H1 (cell line): Measurements from ENCODE around the gene NRP2. TPM values are rescaled to one million over a fixed set of nuclear protein-coding genes. Genes with fewer than 3 reads are reported as not detected.

Source experiments
- CTCF ChIA-PET: fragments of 300-600 bp; sonication (Branson Sonifier 250); formaldehyde crosslinking; loops from one replicate; lab custom pipeline; 2021; ENCODE audit not compliant: partially characterized antibody; lab: Charles Lee
- POLR2A ChIA-PET: fragments of 300-600 bp; sonication (Branson Sonifier 250); formaldehyde crosslinking; loops from one replicate; lab custom pipeline; 2021; ENCODE audit warnings: inconsistent platforms; ENCODE audit not compliant: partially characterized antibody; lab: Charles Lee
- DNase-seq, 2 experiments: peaks; one replicate each; pipeline versions ENCODE4 v3.0.0 to v3.0.0-alpha.2; 2010 to 2022; ENCODE audit warnings: low spot score in 2 of 2, low read depth in 1 of 2, mixed read lengths in 1 of 2
- FAIRE-seq: peaks from 2 replicates; lab custom pipeline; 2011; peaks lifted over from hg19 to GRCh38; lab: Jason Lieb, UNC
- H2AFZ ChIP-seq: 2 replicates; pipeline ENCODE4 v1.8.1; 2012; ENCODE audit warnings: low read length, inconsistent platforms
- H2AK5ac ChIP-seq: 2 replicates; pipeline ENCODE4 v1.6.1; 2013; ENCODE audit warnings: low read depth, low read length
- H2BK120ac ChIP-seq: replicated peaks from 2 replicates; pipeline ENCODE3; 2013; ENCODE audit warnings: low read depth, low read length, inconsistent platforms
- H2BK12ac ChIP-seq: 2 replicates; pipeline ENCODE4 v1.6.1; 2013; ENCODE audit warnings: low read depth, low read length
- H2BK15ac ChIP-seq: 2 replicates; pipeline ENCODE4 v1.6.1; 2013; ENCODE audit warnings: low read length
- H2BK20ac ChIP-seq: 2 replicates; pipeline ENCODE4 v1.6.1; 2013; ENCODE audit warnings: low read length
- H2BK5ac ChIP-seq: 2 replicates; pipeline ENCODE4 v1.6.1; 2013; ENCODE audit warnings: low read depth, low read length
- H3K14ac ChIP-seq: 2 replicates; pipeline ENCODE4 v1.6.1; 2013; ENCODE audit warnings: inconsistent platforms; ENCODE audit not compliant: insufficient read length
- H3K18ac ChIP-seq: 2 replicates; pipeline ENCODE4 v1.6.1; 2013; ENCODE audit warnings: low read length; ENCODE audit errors: extremely low read depth
- H3K23ac ChIP-seq: 2 replicates; pipeline ENCODE4 v1.6.1; 2013; ENCODE audit warnings: inconsistent platforms; ENCODE audit not compliant: insufficient read length
- H3K23me2 ChIP-seq: 2 replicates; pipeline ENCODE4 v1.6.1; 2013; ENCODE audit warnings: low read depth, low read length
- H3K27ac ChIP-seq: 2 replicates; pipeline ENCODE4 v1.6.1; 2011; ENCODE audit warnings: low read depth, low read length, inconsistent platforms
- H3K27me3 ChIP-seq, 4 experiments: replicated peaks in 1 of 4; 1 replicate in 1 of 4; 2 replicates in 3 of 4; pipeline versions ENCODE4 v1.6.1 to v1.8.1; 2011 to 2013; ENCODE audit warnings: low read length in 3 of 4, mild to moderate bottlenecking in 3 of 4, inconsistent platforms in 2 of 4, mixed read lengths in 2 of 4, moderate library complexity in 1 of 4; ENCODE audit not compliant: control insufficient read depth in 3 of 4, insufficient read depth in 3 of 4; ENCODE audit errors: extremely low read depth in 1 of 4
- H3K36me3 ChIP-seq, 4 experiments: 2 replicates each; pipeline versions ENCODE4 v1.6.1 to v1.8.1; 2011 to 2013; ENCODE audit warnings: mild to moderate bottlenecking in 4 of 4, low read length in 3 of 4, moderate library complexity in 2 of 4, control low read depth in 1 of 4, inconsistent platforms in 1 of 4; ENCODE audit not compliant: insufficient read depth in 4 of 4, control insufficient read depth in 2 of 4
- H3K4ac ChIP-seq: replicated peaks from 2 replicates; pipeline ENCODE3; 2013; ENCODE audit warnings: low read length, low read depth, mixed read lengths, inconsistent platforms; ENCODE audit not compliant: insufficient read length
- H3K4me1 ChIP-seq, 4 experiments: replicated peaks in 1 of 4; 1 replicate in 1 of 4; 2 replicates in 3 of 4; pipeline versions ENCODE4 v1.6.1 to v1.8.1; 2011 to 2013; ENCODE audit warnings: low read length in 3 of 4, inconsistent platforms in 2 of 4, mixed read lengths in 1 of 4; ENCODE audit not compliant: insufficient read depth in 4 of 4, control insufficient read depth in 3 of 4
- H3K4me2 ChIP-seq, 2 experiments: 2 replicates each; pipeline versions ENCODE4 v1.6.1 to v1.8.1; 2011 to 2013; ENCODE audit warnings: low read depth in 2 of 2, low read length in 2 of 2, control low read depth in 1 of 2, inconsistent platforms in 1 of 2, mild to moderate bottlenecking in 1 of 2; ENCODE audit not compliant: insufficient read depth in 1 of 2
- H3K4me3 ChIP-seq, 4 experiments: fragments of 200-600, 300-600 bp in 1 of 4; sonication (generic), shearing (Covaris generic), sonication (Bioruptor Twin) in 1 of 4; 2 replicates each; pipeline versions ENCODE4 v1.5.1 to v1.8.1; 2011 to 2016; ENCODE audit warnings: low read length in 4 of 4, low read depth in 3 of 4, control low read depth in 2 of 4, inconsistent platforms in 2 of 4, mild to moderate bottlenecking in 2 of 4, mixed read lengths in 1 of 4, moderate library complexity in 1 of 4; ENCODE audit not compliant: insufficient read depth in 2 of 4; ENCODE audit errors: extremely low read depth in 1 of 4
- H3K56ac ChIP-seq: replicated peaks from 2 replicates; pipeline ENCODE3; 2013; ENCODE audit warnings: low read depth, mild to moderate bottlenecking, mixed read lengths, low read length, inconsistent platforms; ENCODE audit not compliant: insufficient read length
- H3K79me1 ChIP-seq: 2 replicates; pipeline ENCODE4 v1.6.1; 2013; ENCODE audit warnings: low read depth, low read length, control low read depth
- H3K79me2 ChIP-seq, 2 experiments: 2 replicates each; pipeline versions ENCODE4 v1.6.1 to v1.8.1; 2012 to 2013; ENCODE audit warnings: low read length in 2 of 2, mild to moderate bottlenecking in 2 of 2, inconsistent platforms in 1 of 2; ENCODE audit not compliant: insufficient read depth in 2 of 2, control insufficient read depth in 1 of 2
- H3K9ac ChIP-seq, 4 experiments: replicated peaks in 1 of 4; 1 replicate in 1 of 4; 2 replicates in 3 of 4; pipeline versions ENCODE4 v1.6.1 to v1.8.1; 2011 to 2013; ENCODE audit warnings: low read depth in 3 of 4, low read length in 3 of 4, control low read depth in 2 of 4, mild to moderate bottlenecking in 2 of 4, moderate library complexity in 2 of 4, inconsistent platforms in 1 of 4; ENCODE audit errors: extremely low read depth in 1 of 4
- H3K9me3 ChIP-seq, 2 experiments: 2 replicates each; pipeline versions ENCODE4 v1.6.1 to v1.8.1; 2012 to 2013; ENCODE audit warnings: mild to moderate bottlenecking in 2 of 2, moderate library complexity in 2 of 2, control low read depth in 1 of 2, inconsistent platforms in 1 of 2, low read depth in 1 of 2, low read length in 1 of 2, mixed read lengths in 1 of 2; ENCODE audit not compliant: insufficient read depth in 2 of 2
- H4K20me1 ChIP-seq, 2 experiments: replicated peaks in 1 of 2; 2 replicates each; pipeline versions ENCODE3 to v1.8.1; 2011 to 2013; ENCODE audit warnings: inconsistent platforms in 2 of 2, low read length in 2 of 2, mild to moderate bottlenecking in 1 of 2; ENCODE audit not compliant: insufficient read depth in 2 of 2, control insufficient read depth in 1 of 2
- H4K5ac ChIP-seq: 2 replicates; pipeline ENCODE4 v1.6.1; 2013; ENCODE audit warnings: low read length, low read depth, mixed read lengths, inconsistent platforms; ENCODE audit not compliant: insufficient read length
- H4K8ac ChIP-seq: 2 replicates; pipeline ENCODE4 v1.8.0; 2013; ENCODE audit warnings: mild to moderate bottlenecking, moderate library complexity, low read length, inconsistent platforms; ENCODE audit not compliant: insufficient read depth; ENCODE audit errors: extremely low read depth
- H4K91ac ChIP-seq: replicated peaks from 2 replicates; pipeline ENCODE3; 2013; ENCODE audit warnings: low read length, mixed read lengths, inconsistent platforms; ENCODE audit not compliant: insufficient read length
- ASH2L ChIP-seq: fragments of 200-600, 300-600 bp; sonication (generic); IDR thresholded peaks from one replicate; pipeline ENCODE4 v1.7.1; 2017; ENCODE audit warnings: low read length
- BCL11A ChIP-seq, 2 experiments: IDR thresholded peaks; one replicate each; pipeline ENCODE4 v1.6.1; 2011; ENCODE audit warnings: low read depth in 2 of 2, low read length in 2 of 2, mild to moderate bottlenecking in 2 of 2
- CBX5 ChIP-seq: fragments of 300-800, 300-1000 bp; sonication (generic); IDR thresholded peaks from 2 replicates; pipeline ENCODE4 v1.7.1; 2016; ENCODE audit warnings: antibody characterized with exemption, low read length, low read depth
- CEBPB ChIP-seq: IDR thresholded peaks from 2 replicates; pipeline ENCODE4 v1.6.1; 2012; ENCODE audit warnings: low read depth, low read length
- GTF2F1 ChIP-seq: IDR thresholded peaks from 2 replicates; pipeline ENCODE4 v1.6.1; 2012; ENCODE audit warnings: low read depth, low read length, improper control_type of control experiment, borderline replicate concordance
- KDM4A ChIP-seq: IDR thresholded peaks from one replicate; pipeline ENCODE4 v1.7.1; 2012; ENCODE audit warnings: low read depth, mild to moderate bottlenecking, moderate library complexity, low read length, inconsistent platforms; ENCODE audit not compliant: severe bottlenecking
- MAX ChIP-seq: IDR thresholded peaks from 2 replicates; pipeline ENCODE4 v1.6.1; 2012; ENCODE audit warnings: inconsistent platforms
- POU5F1 ChIP-seq: IDR thresholded peaks from 2 replicates; pipeline ENCODE4 v1.6.1; 2011; ENCODE audit warnings: low read depth, mild to moderate bottlenecking, low read length, moderate library complexity
- SAP30 ChIP-seq: fragments of 300-600 bp; sonication (generic); IDR thresholded peaks from 2 replicates; pipeline ENCODE4 v1.7.1; 2012; ENCODE audit warnings: low read length, moderate library complexity, mild to moderate bottlenecking, inconsistent platforms; ENCODE audit not compliant: insufficient read depth, insufficient replicate concordance
- SRF ChIP-seq: IDR thresholded peaks from 2 replicates; pipeline ENCODE4 v1.6.1; 2011; ENCODE audit warnings: mild to moderate bottlenecking, low read depth, low read length, moderate library complexity
- TAF1 ChIP-seq: IDR thresholded peaks from 2 replicates; pipeline ENCODE4 v1.6.1; 2011; ENCODE audit warnings: mild to moderate bottlenecking, low read depth, low read length
- YY1 ChIP-seq: IDR thresholded peaks from 2 replicates; pipeline ENCODE4 v1.6.1; 2011; ENCODE audit warnings: low read depth, mild to moderate bottlenecking, low read length
- WGBS, 2 experiments: shearing (Covaris generic) in 1 of 2; methylation state at CpG; one replicate each; pipeline versions ENCODE4 v1.1.6 to v1.1.7; 2013 to 2015; ENCODE audit warnings: low lambda C conversion rate in 2 of 2, mixed read lengths in 2 of 2, inconsistent platforms in 1 of 2, low coverage in 1 of 2, missing lambda C conversion rate in 1 of 2; ENCODE audit not compliant: insufficient replicate concordance in 2 of 2, insufficient coverage in 1 of 2, insufficient read length in 1 of 2; ENCODE audit errors: extremely low coverage in 1 of 2, missing lambda C conversion rate in 1 of 2; 5-methylcytosine and 5-hydroxymethylcytosine counted together
- polyA plus RNA-seq, 7 experiments: library from polyadenylated mRNA; depleted of rRNA in 3 of 7; stranded (reverse) in 5 of 7; unstranded in 2 of 7; fragments of >200 nt in 5 of 7; fragments of 200-250 nt in 2 of 7; gene quantifications; 1 replicate in 5 of 7; 2 replicates in 1 of 7; 4 replicates in 1 of 7; pipeline versions ENCODE4 v1.2.1 to v1.2.3, GENCODE V29; 2011 to 2013; ENCODE audit warnings: missing spikeins in 2 of 7, mixed read lengths in 2 of 7
- total RNA-seq: library from RNA; stranded (reverse); fragmentation: NEBNext Ultra II Directional; extraction: Animal tissue kit (Norgen Biotek cat#: 25700); gene quantifications from 2 replicates; pipeline ENCODE4 v1.2.1, GENCODE V29; 2021
- TF ChIP-seq, protein P1 (sequence below): IDR thresholded peaks from 2 replicates; pipeline ENCODE4 v1.6.1; 2011; ENCODE audit warnings: low read depth, mild to moderate bottlenecking, low read length; ENCODE audit not compliant: insufficient read depth

The NRP2 gene
- total and polyA plus RNA-seq, 2 of the 8 experiments (the other 6 are each of a cell fraction or from before 2014, with no cell fraction given) = 32.0 to 37.8 TPM

- no peak overlapping the region for H2BK120ac ChIP-seq
- no peak overlapping the region for H2BK15ac ChIP-seq
- peaks cover 3 to 16% (median 12%) of the 10 kb centered on the region in 4 experiments; a peak in 6 of 8 replicates for H3K36me3 ChIP-seq
- no peak overlapping the region for H2AFZ ChIP-seq
- H3K9me3 ChIP-seq = no peaks in the 10 kb centered on the region
- no peak overlapping the region for H4K5ac ChIP-seq
- ChIA-PET CTCF (interaction anchor here (0.5 to 1.9 kb wide), 14 partner anchors 8 to 158 kb away, joined by 3 to 9 read pairs (median 4); partner anchors contain the start of gene NRP2), POLR2A (interaction anchor here (1.2 kb wide), 1 partner anchor 16 kb away, joined by 3 read pairs; no protein-coding TSS in a partner anchor)
- no peak overlapping the region for H3K56ac ChIP-seq
- H3K23me2 ChIP-seq = peaks cover 5% of the 10 kb centered on the region
- 94% methylated on average over 5 of the region's 5 CpGs; no CpG with 5 or more reads in 1 of the 2 experiments for WGBS, 2 experiments
- no peak overlapping the region for H3K27ac ChIP-seq
- no peak overlapping the region for H2BK5ac ChIP-seq
- no peak overlapping the region for H3K18ac ChIP-seq
- TF ChIP-seq ASH2L (no peak), GTF2F1 (no peak), MAX (no peak), YY1 (no peak), KDM4A (no peak), TAF1 (no peak), BCL11A (IDR thresholded peaks at IDR 0.05; ENCODE audit: low read depth in 2 of 2, low read length in 2 of 2) (no peak), SAP30 (no peak), POU5F1 (no peak), CEBPB (no peak), SRF (no peak), CBX5 (no peak)
- TF ChIP-seq, protein P1, sequence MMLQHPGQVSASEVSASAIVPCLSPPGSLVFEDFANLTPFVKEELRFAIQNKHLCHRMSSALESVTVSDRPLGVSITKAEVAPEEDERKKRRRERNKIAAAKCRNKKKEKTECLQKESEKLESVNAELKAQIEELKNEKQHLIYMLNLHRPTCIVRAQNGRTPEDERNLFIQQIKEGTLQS = no peak
- no peaks in the 10 kb centered on the region for H4K20me1 ChIP-seq
- peaks cover 3 to 19% (median 8%) of the 10 kb centered on the region in 4 experiments for H3K4me1 ChIP-seq
- DNase-seq = no peak
- no peak overlapping the region for H3K4me3 ChIP-seq
- no peak overlapping the region for H3K23ac ChIP-seq
- H3K4ac ChIP-seq = no peak overlapping the region
- H4K8ac ChIP-seq = no peak overlapping the region
- H2BK12ac ChIP-seq = no peak overlapping the region
- H3K79me1 ChIP-seq = no peaks in the 10 kb centered on the region
- H2AK5ac ChIP-seq = no peak overlapping the region
- no peak overlapping the region for H4K91ac ChIP-seq
- peaks cover 0 to 3% (median 0%) of the 10 kb centered on the region in 4 experiments; a peak in 2 of 7 replicates for H3K27me3 ChIP-seq
- FAIRE-seq = no peak
- no peaks in the 10 kb centered on the region for H3K79me2 ChIP-seq
- no peak overlapping the region for H3K4me2 ChIP-seq
- H3K14ac ChIP-seq = no peak overlapping the region
- H3K9ac ChIP-seq = no peak overlapping the region; a peak in 1 of 7 replicates
- no peak overlapping the region for H2BK20ac ChIP-seq
Measured at GRCh38 chr2:205767617-205768016, 85.3 kb downstream of the NRP2 start.
